DMS 273 treated with DMSO at 0.1 percent for 48 hours (cell line): ENCODE results near the gene RBM17.
A peak's percentile ranks its signal among the peaks of the same experiment; 100 is the strongest.
"Not testable (repeated sequence)": the region's sequence is repeated elsewhere in the genome, so short reads cannot be mapped to it uniquely, and the experiment has no call there.

Source experiments
- DNase-seq: peaks from one replicate; lab custom pipeline; 2025; lab: John Stamatoyannopoulos, UW

Gene RBM17

DNA sequence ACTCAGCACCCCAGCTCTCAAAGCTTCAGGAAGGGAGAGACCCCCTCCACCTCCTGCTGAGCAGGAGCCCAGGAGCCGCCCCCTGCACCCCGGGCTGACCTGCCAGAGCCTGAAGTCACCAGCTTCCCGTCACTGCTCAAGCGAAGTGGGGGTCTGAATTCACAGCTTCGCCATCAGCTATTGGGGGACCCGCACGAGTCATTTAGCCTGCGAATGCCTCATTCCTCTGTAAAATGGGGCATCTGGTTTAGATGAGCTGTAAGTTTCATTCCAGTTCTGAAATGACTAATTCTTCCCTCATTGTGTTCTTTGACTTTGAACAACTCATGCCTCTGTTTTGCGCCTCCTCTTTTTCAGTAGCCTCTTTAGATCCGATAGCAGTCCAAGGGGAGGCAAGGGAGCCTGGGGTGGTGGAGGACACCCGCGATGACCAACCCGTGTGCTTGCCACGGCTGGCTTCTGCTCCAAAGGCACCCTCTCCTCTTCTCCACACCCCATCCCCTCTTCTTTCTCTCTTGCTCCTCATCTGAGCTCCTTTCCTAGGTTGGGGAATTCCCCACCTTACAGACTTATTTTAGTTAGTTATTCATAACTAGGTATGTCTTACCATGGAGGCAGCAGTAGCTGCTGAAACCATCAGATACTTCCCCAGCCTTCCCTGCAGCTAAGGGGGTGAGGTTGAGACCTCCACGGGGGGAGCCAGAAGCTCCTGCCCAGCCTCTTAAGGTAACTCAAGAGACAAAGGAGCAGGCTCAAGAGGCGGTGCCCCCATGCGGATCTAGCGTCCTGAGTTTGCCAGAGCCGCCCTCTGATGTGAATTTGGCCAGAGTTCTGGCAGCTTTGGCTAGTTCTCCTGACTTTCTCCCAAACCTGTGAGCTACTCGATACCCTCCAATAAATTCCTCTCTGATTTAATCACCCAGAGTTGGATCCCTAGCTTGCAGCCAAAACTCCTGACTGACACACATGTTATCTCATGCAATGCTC, 47.7 kb downstream of the RBM17 start:
- no peak for DNase-seq

DNA sequence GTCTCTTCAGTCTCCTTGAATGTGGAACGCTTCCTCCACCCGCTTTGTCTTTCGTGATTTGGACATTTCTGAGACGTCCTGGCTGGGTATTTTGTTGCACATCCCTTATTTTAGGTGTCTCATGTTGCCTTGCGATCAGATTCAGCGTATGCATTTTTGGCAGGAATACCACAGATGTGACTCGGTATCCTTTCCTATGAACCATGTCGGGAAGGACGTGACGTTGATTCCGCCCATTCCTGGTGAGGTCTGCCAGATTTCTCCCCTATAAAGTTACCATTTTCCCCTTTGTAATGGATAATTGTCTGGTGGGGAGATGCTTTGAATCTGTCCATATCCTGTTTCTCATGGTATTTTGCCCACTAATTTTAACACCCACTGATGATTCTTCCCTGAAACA, 49.6 kb downstream of the RBM17 start:
- DNase-seq, result no peak

DNA sequence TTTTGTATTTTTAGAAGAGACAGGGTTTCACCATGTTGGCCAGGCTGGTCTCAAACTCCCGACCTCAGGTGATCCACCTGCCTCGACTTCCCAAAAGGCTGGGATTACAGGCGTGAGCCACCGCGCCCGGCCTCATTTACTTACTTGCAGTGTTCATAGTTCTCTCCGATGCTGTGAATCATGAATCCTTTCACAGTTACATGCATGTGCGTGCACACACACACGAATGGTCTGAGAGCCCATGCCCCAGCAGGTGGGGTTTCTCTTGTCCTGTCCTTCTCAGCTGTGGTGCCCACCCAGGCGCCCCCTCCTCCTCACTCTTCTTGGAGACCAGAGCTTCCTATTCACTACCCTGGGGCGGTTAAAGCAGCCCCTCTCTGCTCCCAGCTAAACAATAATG, 50.6 kb downstream of the RBM17 start:
- no peak for DNase-seq

DNA sequence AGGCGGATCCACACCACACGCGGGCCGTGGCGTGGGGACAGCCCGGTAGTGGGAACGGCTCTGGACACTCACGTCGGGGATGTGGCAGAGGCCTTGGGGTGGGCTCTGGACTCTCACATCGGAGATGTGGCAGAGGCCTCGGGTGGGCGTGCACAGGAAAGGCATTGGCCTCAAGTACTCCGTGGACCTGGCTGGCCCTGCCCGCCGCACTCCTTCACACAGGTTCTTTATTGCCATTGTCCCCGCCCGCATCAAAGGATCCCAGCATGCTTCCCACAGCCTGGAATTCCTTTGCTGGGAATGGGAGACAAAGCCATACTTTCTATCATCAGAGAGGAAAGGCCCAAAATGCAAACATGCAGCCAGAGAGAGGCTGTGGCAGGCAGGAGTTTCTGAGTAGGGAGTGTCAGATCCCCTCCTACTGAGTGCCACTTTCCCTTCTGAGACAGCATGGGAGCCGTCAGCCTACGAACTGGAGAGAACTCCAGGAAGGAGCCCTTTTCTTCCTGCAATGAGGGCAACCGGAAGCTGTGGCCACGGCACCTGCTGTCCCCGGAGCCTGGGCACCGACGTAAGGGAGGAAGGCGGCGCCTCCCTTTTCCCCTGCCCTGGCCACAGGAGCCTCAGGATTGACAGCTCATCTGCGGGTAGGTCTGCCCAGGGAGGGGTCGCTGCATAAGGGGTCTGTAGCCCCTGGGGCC, 51.5 kb downstream of the RBM17 start:
- no peak for DNase-seq

DNA sequence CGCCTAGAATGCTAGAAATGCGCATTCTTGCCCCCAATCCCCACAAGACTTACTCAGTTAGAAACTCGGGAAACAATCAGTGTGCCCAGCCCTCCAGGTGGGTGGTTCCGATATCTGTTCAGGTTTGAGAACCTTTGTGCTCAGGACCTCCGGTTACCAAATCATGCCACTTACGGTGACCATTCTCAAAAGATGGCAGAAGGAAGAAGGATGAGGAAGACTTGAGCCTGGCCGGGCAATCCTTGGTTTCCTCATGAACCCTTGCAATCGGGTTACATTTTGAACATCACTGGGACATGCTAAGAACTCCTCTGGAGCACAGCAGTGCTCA, 52.1 kb downstream of the RBM17 start:
- DNase-seq, result no peak

DNA sequence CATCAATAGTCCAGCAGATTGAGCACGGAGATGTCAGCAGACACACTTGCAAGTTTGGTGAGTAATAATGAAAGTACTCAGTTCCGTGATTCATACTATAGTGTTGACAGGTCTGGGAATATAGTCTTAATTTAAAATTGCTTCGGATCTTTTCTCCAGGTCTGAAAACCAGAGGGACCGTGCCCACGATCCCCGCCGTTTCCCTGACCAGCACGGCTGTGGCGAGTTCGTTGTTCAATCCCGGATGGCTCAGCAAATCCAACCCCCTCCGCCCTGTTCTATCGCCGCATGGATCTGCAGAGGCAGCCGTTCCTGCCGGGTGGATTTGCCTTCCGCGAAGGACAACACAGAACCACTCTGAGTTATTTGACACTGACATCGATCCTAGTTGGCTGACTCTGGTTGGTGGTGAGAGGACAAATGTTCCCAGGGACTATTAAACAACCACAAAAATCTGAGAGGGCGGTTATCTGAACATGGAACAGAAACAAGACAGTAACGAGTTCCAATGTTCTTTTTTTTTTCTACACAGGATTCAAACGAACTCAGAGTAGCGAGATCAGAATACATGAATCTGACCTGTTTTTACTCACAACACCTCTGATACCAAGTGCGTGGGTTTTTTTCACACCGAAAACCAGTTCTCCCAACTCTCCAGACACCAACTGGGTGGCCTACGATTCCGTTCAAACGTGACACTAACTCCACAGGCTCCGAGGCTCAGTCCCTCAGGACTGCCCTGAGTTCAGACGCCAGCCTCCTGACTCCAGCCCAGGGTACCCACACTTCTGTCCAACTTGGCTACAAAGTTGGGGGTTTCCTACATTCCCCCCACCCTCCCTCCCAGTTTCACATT, 52.7 kb downstream of the RBM17 start:
- no peak for DNase-seq

DNA sequence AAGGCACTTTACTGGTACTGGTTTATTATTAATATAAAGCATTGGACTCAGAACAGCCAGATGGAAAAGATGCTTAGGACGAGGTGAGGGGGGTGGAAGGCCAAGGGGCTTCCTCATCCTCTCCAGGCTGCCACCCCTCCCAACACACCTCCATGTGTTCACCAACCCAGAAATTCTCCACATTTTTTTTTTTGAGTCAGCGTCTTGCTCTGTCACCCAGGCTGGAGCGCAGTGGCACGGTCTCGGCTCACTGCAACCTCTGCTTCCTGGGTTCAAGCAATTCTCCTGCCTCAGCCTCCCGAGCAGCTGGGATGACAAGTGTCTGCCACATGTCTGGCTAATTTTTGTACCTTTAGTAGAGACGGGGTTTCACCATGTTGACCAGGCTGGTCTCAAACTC, 53.4 kb downstream of the RBM17 start:
- not testable (repeated sequence) for DNase-seq

DNA sequence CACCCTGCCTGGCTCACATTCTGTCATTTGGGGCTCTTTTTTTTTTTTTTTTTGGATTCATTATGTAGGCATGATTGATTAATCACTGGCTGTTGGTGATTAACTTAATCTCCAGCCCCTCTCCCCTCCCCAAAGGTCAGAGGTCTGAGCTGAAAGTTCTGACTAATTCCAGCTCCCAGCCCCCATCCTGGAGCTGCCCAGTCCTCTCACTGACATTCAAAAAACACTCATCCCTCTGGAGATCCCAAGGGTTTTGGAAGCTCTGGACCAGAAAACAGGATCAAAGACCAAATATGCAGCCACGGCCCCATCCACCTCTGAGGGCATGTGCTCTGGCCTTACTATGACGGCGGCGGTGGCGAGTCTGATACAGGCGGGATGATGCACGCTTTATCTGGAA, 53.8 kb downstream of the RBM17 start:
- no peak for DNase-seq

DNA sequence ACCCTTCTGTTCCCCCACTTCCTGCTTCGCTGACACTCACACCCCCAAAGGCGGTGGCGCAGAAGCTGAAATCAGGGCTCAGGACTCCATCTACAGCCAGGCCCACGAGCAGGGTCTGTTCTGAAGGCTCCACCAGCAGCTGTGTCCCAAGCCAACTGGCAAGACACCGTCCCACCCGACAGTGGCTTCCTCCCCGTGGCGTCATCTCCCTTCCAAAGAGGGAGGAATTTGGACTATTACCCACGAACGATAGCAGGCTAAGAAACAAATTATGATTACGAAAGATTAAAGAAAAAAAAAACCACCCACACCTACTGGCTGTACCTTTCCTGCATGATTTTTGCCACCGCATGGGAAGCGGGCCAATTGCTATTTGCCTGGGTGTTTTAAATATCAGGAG, 54.3 kb downstream of the RBM17 start:
- no peak for DNase-seq

DNA sequence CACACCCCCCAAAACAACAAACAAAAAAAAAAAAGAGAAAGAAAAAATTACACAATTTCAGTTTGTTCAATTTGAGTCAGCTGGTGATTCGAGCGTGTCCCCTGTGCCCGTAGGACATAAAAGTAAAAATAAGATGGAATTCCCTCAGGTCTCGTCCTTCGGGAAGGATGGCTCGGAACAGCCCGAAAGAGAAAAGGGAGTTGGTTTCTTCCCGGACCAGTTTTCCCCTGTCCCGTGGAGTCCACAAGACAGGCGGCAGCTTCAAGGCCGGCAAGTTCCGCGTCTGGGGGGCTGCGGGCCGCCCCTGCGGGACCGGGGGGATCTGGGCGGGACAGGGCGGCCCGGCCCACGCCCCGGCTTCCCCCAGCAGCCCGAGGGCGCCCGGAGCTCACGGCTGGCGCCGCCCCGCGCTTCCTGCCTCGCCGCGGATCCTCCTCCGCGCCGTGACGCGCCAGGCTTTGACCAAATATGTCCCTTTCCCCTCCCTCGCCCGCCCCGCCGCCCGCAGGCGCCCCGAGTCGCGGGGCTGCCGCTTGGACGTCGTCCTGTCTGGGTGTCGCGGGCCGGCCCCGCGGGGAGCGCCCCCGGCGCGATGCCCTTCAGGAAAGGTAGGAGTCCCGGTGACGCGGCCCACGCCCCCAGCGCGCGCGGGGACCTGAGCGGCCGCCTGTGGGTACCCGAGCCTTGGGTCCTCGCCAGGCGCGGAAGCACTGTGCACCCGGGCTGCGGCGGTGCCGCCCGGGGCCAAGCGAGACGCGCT, 55.8 kb downstream of the RBM17 start:
- DNase-seq, result peak; percentile 23

DNA sequence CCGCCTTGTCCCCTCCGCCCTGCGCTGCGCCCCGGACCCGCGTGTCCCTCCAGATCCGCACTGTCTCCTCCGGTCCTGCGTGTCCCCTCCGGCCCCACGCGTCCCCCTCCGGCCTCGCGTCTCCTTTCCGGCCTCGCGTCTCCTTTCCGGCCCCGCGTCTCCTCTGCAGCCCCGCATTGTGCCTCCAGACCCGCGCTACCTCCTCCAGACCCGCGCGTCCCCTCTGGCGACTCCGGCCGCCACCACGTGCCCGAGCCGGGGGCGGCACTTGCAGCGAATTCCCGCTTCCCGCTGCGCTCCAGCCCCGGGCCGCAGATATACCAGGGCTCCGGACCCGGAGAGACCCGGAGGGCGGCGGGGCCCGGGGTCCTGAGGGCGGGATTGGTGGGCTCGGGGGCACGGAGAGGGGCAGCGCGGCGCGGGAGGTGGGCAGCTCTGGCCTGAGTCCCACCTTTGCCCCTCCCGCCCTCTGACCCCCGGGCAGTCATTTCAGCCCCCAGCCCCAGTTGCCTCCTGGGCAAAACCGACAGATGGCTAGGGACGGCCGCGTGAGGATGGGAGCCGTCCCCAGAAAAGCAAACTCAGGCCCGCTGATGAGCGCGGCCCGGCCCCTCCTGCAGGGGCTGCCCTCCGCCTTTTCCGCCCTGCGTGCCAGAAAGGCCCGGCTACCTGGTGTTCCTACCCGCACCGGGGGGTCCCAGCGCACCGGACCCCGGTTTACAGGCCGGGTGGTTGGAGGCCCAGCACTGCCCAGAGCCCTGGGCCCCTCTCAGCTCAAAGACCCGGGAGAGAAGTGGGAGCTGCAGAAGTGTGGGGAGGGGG, 56.5 kb downstream of the RBM17 start:
- DNase-seq, result no peak

DNA sequence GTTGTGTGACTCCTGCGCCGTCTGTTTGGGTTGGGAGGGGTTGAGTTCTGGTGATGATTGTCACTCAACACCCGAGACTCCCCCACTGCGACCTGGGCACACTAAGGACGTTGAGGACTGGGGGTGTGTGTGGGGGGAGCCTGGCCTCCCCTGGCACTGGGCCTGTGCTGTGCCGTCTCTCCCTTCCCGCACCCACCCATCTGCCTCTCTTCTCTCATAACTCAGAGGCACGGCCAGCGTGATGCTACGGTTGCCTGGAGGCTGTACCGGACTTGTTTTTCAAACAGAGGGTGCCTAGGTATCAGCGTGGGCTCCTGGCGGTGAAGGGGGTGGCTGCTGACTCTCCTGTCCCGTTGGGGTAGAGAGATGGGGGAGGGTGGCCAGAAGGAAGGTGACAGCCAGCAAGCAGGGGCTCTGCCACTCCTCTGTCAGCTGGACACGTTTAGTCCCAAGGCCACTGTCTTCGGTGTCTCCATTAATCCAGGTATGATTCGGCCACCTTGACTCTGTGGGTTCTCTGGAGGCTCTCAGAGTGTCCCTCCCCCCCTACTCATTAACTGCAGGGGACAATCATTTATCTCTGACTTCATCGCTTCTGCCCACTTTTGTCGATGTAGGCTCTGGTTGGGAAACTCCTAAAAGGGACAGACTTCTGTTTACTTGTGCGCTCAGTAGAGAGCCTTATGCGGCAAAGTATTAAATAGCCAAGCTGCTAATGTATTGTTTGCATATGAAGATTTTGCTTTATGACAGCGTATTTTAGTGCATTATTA, 57.4 kb downstream of the RBM17 start:
- DNase-seq, result no peak

DNA sequence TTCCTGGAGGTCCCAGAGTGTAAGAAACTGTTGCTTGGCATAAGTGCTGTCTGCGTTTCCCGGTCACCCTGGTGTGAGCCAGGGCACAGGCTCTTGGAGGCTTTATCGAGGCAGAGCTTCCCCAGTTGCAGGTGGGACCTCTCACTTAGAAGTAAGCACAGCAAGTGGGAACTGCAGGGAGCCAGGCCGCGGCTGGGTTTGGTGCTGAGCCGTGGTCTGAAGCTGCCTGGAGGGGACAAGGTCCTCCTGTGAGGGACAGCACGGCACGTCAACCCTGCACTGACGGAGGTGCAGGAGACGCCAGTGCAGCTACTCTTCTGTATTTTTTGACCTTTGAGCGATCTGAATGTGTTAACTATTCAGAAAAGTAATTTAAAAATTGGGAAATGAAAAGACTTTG, 58.1 kb downstream of the RBM17 start:
- DNase-seq, result no peak

DNA sequence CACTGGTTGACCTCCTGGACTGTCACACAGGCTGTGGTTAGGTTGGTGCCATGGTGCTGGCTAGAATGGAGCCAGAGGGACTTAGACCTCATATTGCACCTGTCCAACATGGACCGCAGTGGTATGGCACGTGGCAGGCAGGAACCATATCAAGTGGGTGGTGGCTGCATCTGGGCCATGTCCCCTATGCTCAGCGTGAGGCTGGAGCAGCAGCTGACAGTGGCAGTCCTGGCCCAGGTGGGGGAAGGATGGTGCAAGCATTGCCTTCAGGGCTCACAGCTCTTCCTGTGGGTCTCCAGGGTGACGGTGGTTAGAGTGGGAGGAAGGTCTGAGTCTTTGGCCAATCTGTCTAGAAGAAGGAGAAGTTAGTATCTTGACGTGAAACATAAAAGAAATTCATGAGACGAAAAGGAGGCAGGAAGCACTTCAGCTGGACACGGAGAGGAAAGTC, 59.4 kb downstream of the RBM17 start:
- DNase-seq, result no peak

DNA sequence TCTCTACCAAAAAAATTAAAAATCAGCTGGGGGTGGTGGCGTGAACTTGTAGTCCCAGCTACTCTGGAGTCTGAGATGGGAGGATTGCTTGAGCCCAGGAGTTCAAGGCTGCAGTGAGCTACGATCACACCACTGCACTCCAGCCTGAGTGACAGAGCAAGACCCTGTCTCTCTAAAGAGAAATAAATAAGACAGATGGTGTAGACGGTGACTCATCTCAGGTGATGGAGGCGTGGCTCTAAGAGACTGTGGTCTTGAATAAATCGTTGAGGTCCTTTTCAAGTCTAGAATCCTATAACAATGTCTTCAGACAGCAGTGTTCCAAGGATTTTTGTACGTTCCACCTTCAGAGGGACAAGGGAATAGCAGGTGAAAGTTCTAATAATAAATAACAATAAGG, 60.1 kb downstream of the RBM17 start:
- no peak for DNase-seq

DNA sequence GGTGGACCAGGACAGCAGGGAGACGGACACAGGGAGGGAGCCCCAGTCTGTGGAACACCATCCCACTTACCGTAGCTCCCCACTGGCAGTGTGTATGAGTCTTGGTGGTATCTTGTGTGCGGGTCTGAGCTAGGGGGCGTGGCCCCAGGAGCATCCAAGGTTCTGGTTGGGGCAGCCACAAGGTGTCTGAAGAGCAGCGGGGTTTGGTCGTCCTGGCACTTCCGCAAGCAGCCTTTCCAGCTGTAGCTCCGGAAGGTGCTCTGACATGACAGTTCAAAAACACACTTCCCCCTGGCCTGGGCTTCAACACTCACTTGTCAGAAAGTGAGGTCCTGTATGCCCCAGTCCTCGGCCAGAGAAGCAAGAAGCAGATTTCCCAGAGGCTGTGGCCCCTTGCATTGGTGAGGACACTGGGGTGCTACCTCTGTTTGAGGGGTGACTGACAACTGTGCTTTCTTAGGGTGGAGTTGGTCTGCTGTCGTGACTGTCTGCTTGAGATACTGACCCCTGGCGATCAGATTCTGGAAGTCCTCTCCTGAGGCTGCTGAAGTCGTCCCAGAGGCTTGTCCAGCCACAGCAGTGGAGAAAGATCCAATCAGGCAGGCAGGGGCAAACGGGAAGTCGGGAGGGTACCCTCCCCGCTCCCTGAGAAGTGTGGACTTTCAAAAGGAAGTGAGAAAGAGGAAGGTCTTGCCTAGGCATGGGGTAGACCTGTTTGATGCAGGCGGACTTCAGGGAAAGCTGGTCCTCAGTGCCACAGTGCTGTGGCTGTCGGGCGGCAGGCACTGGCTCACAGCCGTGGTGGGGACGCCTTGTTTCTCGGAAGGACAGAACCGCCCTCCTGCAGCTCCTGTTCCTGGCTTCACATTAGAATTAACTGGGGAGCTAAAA, 62.5 kb downstream of the RBM17 start:
- DNase-seq, result no peak

DNA sequence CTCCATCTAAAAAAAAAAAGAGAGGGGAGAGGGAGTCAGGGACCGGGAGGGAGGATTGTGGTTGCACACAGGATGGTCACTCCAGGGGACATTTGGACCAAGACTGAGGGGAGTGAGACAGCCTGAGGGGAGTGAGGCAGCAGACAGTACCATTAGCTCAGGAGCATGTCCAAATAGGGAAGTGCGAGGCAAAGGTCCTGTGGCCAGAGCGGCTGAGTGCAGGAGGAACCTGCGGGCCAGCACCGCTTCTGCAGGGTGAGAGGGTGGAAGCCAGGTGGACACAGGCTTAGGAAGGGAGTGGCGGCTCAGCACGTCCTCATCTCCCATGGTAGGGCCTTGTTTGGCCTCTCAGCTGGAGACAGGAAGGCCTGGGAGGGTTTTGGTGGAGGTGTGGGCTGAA, 65.0 kb downstream of the RBM17 start:
- DNase-seq, result no peak

DNA sequence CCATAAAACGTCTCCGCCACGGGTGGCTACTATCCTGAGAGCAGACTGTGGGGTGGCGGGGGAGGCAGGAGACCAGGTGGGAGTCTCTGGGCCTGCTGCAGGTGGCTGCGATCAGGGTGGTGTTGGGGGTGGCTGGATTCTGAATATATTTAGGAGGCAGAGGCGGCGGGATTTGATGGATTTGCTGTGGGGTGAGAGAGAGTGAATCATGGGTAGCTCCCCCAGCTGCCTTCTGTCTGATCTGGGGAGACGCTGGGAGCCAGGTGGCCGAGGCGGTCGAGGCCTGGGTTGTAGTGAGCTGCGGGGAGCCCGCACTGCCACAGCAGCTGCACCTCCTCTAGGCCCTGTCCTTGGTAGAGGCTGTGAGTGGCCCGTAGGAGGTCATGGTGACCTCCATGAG, 65.7 kb downstream of the RBM17 start:
- DNase-seq, result no peak

DNA sequence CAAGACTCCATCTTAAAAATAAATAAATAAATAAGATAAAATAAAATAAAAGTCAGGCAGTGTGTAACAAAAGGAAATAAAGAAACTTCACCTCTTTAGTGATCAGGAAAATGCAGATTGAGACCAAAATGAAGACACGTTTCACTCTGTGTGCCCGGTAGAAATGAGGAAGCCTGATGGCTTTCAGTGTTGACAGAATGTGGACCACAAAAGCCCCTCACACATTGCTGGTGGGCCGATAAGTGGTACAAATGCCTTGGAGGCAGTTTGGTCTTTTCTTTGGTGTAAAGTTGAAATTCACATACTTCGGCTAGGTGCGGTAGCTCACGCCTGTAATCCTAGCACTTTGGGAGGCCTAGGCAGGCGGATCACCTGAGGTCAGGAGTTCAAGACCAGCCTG, 69.4 kb downstream of the RBM17 start:
- no peak for DNase-seq
